Ishikawa (cell line): Measurements from ENCODE around the gene GPR153.

Source experiments
- EP300 ChIP-seq: IDR thresholded peaks from 2 replicates; pipeline ENCODE4 v1.6.1; 2012; ENCODE audit warnings: borderline replicate concordance
- RAD21 ChIP-seq: IDR thresholded peaks from 2 replicates; pipeline ENCODE4 v1.6.1; 2012; ENCODE audit warnings: low read depth
- TCF12 ChIP-seq: IDR thresholded peaks from 2 replicates; pipeline ENCODE4 v1.6.1; 2012; ENCODE audit warnings: low read depth
- ZBTB7A ChIP-seq: IDR thresholded peaks from 2 replicates; pipeline ENCODE4 v1.6.1; 2012; ENCODE audit warnings: low read depth

DNA sequence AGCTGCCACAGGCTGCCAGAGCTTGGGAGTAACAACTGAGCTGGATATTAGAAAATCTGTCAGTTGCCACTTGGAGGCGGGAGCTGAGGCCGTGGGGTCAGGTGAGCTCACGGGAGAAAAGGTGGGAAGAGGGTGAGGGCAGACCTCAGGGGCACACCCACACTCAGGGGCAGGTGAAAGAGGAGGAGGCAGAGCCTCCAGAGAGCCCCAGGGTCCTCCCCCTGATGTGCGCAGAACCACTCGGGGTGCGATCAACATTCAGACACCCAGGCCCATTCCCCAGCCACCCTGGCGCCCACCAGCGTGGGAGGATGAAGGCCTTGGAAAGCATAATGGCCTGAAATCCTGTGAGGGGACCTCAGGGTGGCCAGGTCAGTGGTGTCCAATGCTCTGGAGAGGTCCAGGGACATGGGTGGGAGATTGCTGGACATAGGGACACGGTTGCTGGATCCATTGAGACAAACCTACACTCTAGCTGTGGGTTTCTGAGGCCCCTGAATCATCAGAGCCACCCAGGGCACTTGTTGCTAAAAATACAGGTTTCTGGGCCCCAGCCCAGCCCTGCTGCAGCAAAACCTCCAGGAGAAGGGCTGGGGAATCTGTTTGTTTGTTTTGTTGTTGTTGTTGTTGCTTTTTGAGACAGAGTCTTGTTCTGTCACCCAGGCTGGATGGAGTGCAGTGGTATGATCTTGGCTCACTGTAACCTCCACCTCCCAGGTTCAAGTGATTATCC lies 49.4 kb upstream of the GPR153 start:
- TF ChIP-seq ZBTB7A = no peak
- no peak for TF ChIP-seq EP300
- TF ChIP-seq RAD21 = no peak
- TF ChIP-seq TCF12 = no peak
